Mesendoderm (in vitro differentiated cells): Measurements from ENCODE around the gene ZSWIM3.
A peak's percentile ranks its signal among the peaks of the same experiment; 100 is the strongest.

Experiments
- DNase-seq: peaks from one replicate; pipeline ENCODE4 v3.0.0; 2013
- H2AK5ac ChIP-seq: 2 replicates; pipeline ENCODE4 v1.6.1; 2013; ENCODE audit warnings: low read length, inconsistent platforms
- H2BK120ac ChIP-seq: 2 replicates; pipeline ENCODE4 v1.6.1; 2013; ENCODE audit warnings: low read depth, mild to moderate bottlenecking, low read length, moderate library complexity, mixed read lengths
- H2BK15ac ChIP-seq: replicated peaks from 2 replicates; pipeline ENCODE4 v1.6.1; 2013; ENCODE audit warnings: low read depth, mild to moderate bottlenecking, moderate library complexity
- H2BK5ac ChIP-seq: 2 replicates; pipeline ENCODE4 v1.6.1; 2013; ENCODE audit warnings: low read length, inconsistent platforms
- H3K18ac ChIP-seq: 2 replicates; pipeline ENCODE4 v1.6.1; 2013; ENCODE audit warnings: mild to moderate bottlenecking, low read length, mixed read lengths
- H3K23ac ChIP-seq: one replicate; pipeline ENCODE4 v1.6.1; 2013; ENCODE audit warnings: low read length
- H3K27ac ChIP-seq: 2 replicates; pipeline ENCODE4 v1.5.1; 2013; ENCODE audit warnings: low read depth, mild to moderate bottlenecking, inconsistent platforms, low read length, moderate library complexity
- H3K27me3 ChIP-seq: 2 replicates; pipeline ENCODE4 v1.6.1; 2013; ENCODE audit warnings: low read length, control low read depth, mild to moderate bottlenecking, inconsistent platforms; ENCODE audit not compliant: insufficient read depth, poor library complexity
- H3K36me3 ChIP-seq: 2 replicates; pipeline ENCODE4 v1.6.1; 2013; ENCODE audit warnings: low read length, inconsistent platforms; ENCODE audit not compliant: control insufficient read depth, insufficient read depth
- H3K4ac ChIP-seq: one replicate; pipeline ENCODE4 v1.6.1; 2013; ENCODE audit warnings: low read depth, mild to moderate bottlenecking, low read length, moderate library complexity
- H3K4me1 ChIP-seq: 2 replicates; pipeline ENCODE4 v1.6.1; 2013; ENCODE audit warnings: low read depth, low read length, inconsistent platforms; ENCODE audit not compliant: control insufficient read depth
- H3K4me2 ChIP-seq: 2 replicates; pipeline ENCODE4 v1.6.1; 2013; ENCODE audit warnings: low read length
- H3K4me3 ChIP-seq: 2 replicates; pipeline ENCODE4 v1.5.1; 2013; ENCODE audit warnings: mild to moderate bottlenecking, low read length
- H3K56ac ChIP-seq: one replicate; pipeline ENCODE4 v1.6.1; 2013; ENCODE audit warnings: low read length
- H3K79me1 ChIP-seq: 2 replicates; pipeline ENCODE4 v1.6.1; 2013; ENCODE audit warnings: low read length, inconsistent platforms
- H3K79me2 ChIP-seq: 2 replicates; pipeline ENCODE4 v1.6.1; 2013; ENCODE audit warnings: mild to moderate bottlenecking, low read length; ENCODE audit not compliant: control insufficient read depth, insufficient read depth
- H3K9ac ChIP-seq: 2 replicates; pipeline ENCODE4 v1.6.1; 2013; ENCODE audit warnings: low read length, inconsistent platforms
- H4K5ac ChIP-seq: one replicate; pipeline ENCODE4 v1.6.1; 2013; ENCODE audit warnings: low read length
- H4K8ac ChIP-seq: one replicate; pipeline ENCODE4 v1.6.1; 2013; ENCODE audit warnings: low read depth, mild to moderate bottlenecking, control low read depth, low read length, moderate library complexity
- WGBS: extraction: QIAGEN DNeasy Blood & Tissue Kit; methylation state at CpG from one replicate; pipeline ENCODE4 v1.1.7; 2013; ENCODE audit warnings: low lambda C conversion rate, missing lambda C conversion rate; ENCODE audit not compliant: insufficient coverage; ENCODE audit errors: extremely low coverage; 5-methylcytosine and 5-hydroxymethylcytosine counted together

The ZSWIM3 gene

GRCh38 chr20:45863543-45864470, 6.4 kb downstream of the ZSWIM3 start:
- Histone ChIP-seq H3K56ac (no peak overlapping the region), H3K79me1 (no peaks in the 10 kb centered on the region), H2AK5ac (no peak overlapping the region), H3K79me2 (no peaks in the 10 kb centered on the region), H3K4ac (no peak overlapping the region), H3K27ac (no peak overlapping the region), H2BK120ac (no peak overlapping the region), H3K23ac (no peak overlapping the region), H4K5ac (no peak overlapping the region), H3K18ac (no peak overlapping the region), H4K8ac (no peak overlapping the region), H3K36me3 (no peaks in the 10 kb centered on the region), H3K27me3 (no peaks in the 10 kb centered on the region), H3K9ac (no peak overlapping the region), H3K4me1 (no peaks in the 10 kb centered on the region), H3K4me3 (no peak overlapping the region), H3K4me2 (no peak overlapping the region), H2BK15ac (no peak overlapping the region), H2BK5ac (no peak overlapping the region)
- no peak for DNase-seq
- WGBS: no CpG with 5 or more reads among the region's 7 CpGs

GRCh38 chr20:45866454-45866853, 9.0 kb downstream of the ZSWIM3 start:
- Histone ChIP-seq H3K18ac (no peak overlapping the region), H3K4me2 (no peak overlapping the region), H3K36me3 (no peaks in the 10 kb centered on the region), H2BK120ac (no peak overlapping the region), H3K9ac (no peak overlapping the region), H3K79me2 (no peaks in the 10 kb centered on the region), H3K56ac (no peak overlapping the region), H4K5ac (no peak overlapping the region), H2AK5ac (no peak overlapping the region), H3K4me3 (no peak overlapping the region), H3K4me1 (no peaks in the 10 kb centered on the region), H2BK15ac (no peak overlapping the region), H3K4ac (no peak overlapping the region), H3K27ac (no peak overlapping the region), H3K23ac (no peak overlapping the region), H4K8ac (no peak overlapping the region), H3K27me3 (no peaks in the 10 kb centered on the region), H2BK5ac (no peak overlapping the region), H3K79me1 (no peaks in the 10 kb centered on the region)
- WGBS: no CpG with 5 or more reads among the region's 5 CpGs
- DNase-seq: no peak

- no peak overlapping the region for H4K5ac ChIP-seq
- no CpG with 5 or more reads among the region's 6 CpGs for WGBS
- no peak overlapping the region for H3K4ac ChIP-seq
- no peak overlapping the region for H2BK5ac ChIP-seq
- H3K4me2 ChIP-seq: no peak overlapping the region
- H3K36me3 ChIP-seq: no peaks in the 10 kb centered on the region
- no peak overlapping the region for H4K8ac ChIP-seq
- no peak overlapping the region for H2BK120ac ChIP-seq
- no peak overlapping the region for H3K18ac ChIP-seq
- no peak overlapping the region for H2AK5ac ChIP-seq
- no peak overlapping the region for H3K4me3 ChIP-seq
- no peaks in the 10 kb centered on the region for H3K4me1 ChIP-seq
- no peak overlapping the region for H3K9ac ChIP-seq
- H3K56ac ChIP-seq: no peak overlapping the region
- H2BK15ac ChIP-seq: no peak overlapping the region
- no peaks in the 10 kb centered on the region for H3K79me2 ChIP-seq
- no peak overlapping the region for H3K27ac ChIP-seq
- no peaks in the 10 kb centered on the region for H3K79me1 ChIP-seq
- H3K23ac ChIP-seq: no peak overlapping the region
- DNase-seq: no peak
- H3K27me3 ChIP-seq: no peaks in the 10 kb centered on the region
Measured at GRCh38 chr20:45867136-45867818, 9.9 kb downstream of the ZSWIM3 start.

GRCh38 chr20:45867819-45868176, 10.4 kb downstream of the ZSWIM3 start:
- no peak overlapping the region for H3K18ac ChIP-seq
- H2BK120ac ChIP-seq: no peak overlapping the region
- H3K27me3 ChIP-seq: no peaks in the 10 kb centered on the region
- H3K23ac ChIP-seq: no peak overlapping the region
- H3K79me2 ChIP-seq: no peaks in the 10 kb centered on the region
- H2BK5ac ChIP-seq: no peak overlapping the region
- H3K36me3 ChIP-seq: no peaks in the 10 kb centered on the region
- no peak overlapping the region for H2AK5ac ChIP-seq
- no peak overlapping the region for H3K4me3 ChIP-seq
- no peak overlapping the region for H3K27ac ChIP-seq
- H3K4me1 ChIP-seq: no peaks in the 10 kb centered on the region
- no peak overlapping the region for H3K4ac ChIP-seq
- H3K4me2 ChIP-seq: no peak overlapping the region
- H4K5ac ChIP-seq: no peak overlapping the region
- H3K79me1 ChIP-seq: no peaks in the 10 kb centered on the region
- H3K56ac ChIP-seq: no peak overlapping the region
- peak; percentile 32 for DNase-seq
- H3K9ac ChIP-seq: no peak overlapping the region
- no peak overlapping the region for H4K8ac ChIP-seq
- no peak overlapping the region for H2BK15ac ChIP-seq

GRCh38 chr20:45872626-45873025, 15.2 kb downstream of the ZSWIM3 start:
- no peak overlapping the region for H2BK15ac ChIP-seq
- no peaks in the 10 kb centered on the region for H3K79me1 ChIP-seq
- H3K4me3 ChIP-seq: no peak overlapping the region
- no peak overlapping the region for H3K18ac ChIP-seq
- no peak overlapping the region for H4K8ac ChIP-seq
- H2BK120ac ChIP-seq: no peak overlapping the region
- H3K56ac ChIP-seq: no peak overlapping the region
- no peak overlapping the region for H3K27ac ChIP-seq
- peak; percentile 18 for DNase-seq
- no peak overlapping the region for H2BK5ac ChIP-seq
- no peak overlapping the region for H2AK5ac ChIP-seq
- no peak overlapping the region for H3K9ac ChIP-seq
- H3K4ac ChIP-seq: no peak overlapping the region
- H3K36me3 ChIP-seq: no peaks in the 10 kb centered on the region
- no peak overlapping the region for H3K23ac ChIP-seq
- H3K27me3 ChIP-seq: no peaks in the 10 kb centered on the region
- no CpG with 5 or more reads among the region's 4 CpGs for WGBS
- H3K79me2 ChIP-seq: no peaks in the 10 kb centered on the region
- no peak overlapping the region for H3K4me2 ChIP-seq
- no peak overlapping the region for H4K5ac ChIP-seq
- H3K4me1 ChIP-seq: no peaks in the 10 kb centered on the region
